GM23248 (cell line): ENCODE results near the gene MARS1. TPM values are rescaled to one million over a fixed set of nuclear protein-coding genes. Genes with fewer than 3 reads are reported as not detected.

ENCODE experiments used
- DNase-seq: peaks from one replicate; pipeline ENCODE4 v3.0.0-alpha.2; 2015
- H2AFZ ChIP-seq: fragments of 200-600 bp; sonication (generic); 2 replicates; pipeline ENCODE4 v1.6.1; 2016; ENCODE audit warnings: antibody characterized with exemption
- H3F3A ChIP-seq: fragments of 200-600 bp; sonication (generic); 2 replicates; pipeline ENCODE4 v1.6.1; 2016; ENCODE audit warnings: mild to moderate bottlenecking, antibody characterized with exemption, mixed run types; ENCODE audit not compliant: insufficient read depth
- H3K27ac ChIP-seq: fragments of 200-600 bp; sonication (generic); 2 replicates; pipeline ENCODE4 v1.5.1; 2016; ENCODE audit warnings: mild to moderate bottlenecking
- H3K27me3 ChIP-seq: fragments of 200-600 bp; sonication (generic); replicated peaks from 2 replicates; pipeline ENCODE4 v1.6.1; 2016; ENCODE audit warnings: mild to moderate bottlenecking; ENCODE audit not compliant: insufficient read depth
- H3K36me3 ChIP-seq: fragments of 200-600 bp; sonication (generic); 2 replicates; pipeline ENCODE4 v1.6.1; 2016; ENCODE audit warnings: low read depth, mild to moderate bottlenecking
- H3K4me1 ChIP-seq: fragments of 200-600 bp; sonication (generic); 2 replicates; pipeline ENCODE4 v1.6.1; 2016; ENCODE audit warnings: mild to moderate bottlenecking; ENCODE audit not compliant: insufficient read depth
- H3K4me2 ChIP-seq: fragments of 200-600 bp; sonication (generic); one replicate; pipeline ENCODE4 v1.6.1; 2016; ENCODE audit warnings: mild to moderate bottlenecking; ENCODE audit not compliant: unreplicated experiment
- H3K4me3 ChIP-seq: fragments of 200-600 bp; sonication (generic); 2 replicates; pipeline ENCODE4 v1.5.1; 2016; ENCODE audit warnings: mild to moderate bottlenecking
- H3K79me2 ChIP-seq: fragments of 200-600 bp; sonication (generic); 2 replicates; pipeline ENCODE4 v1.6.1; 2016; ENCODE audit warnings: mild to moderate bottlenecking; ENCODE audit not compliant: insufficient read depth
- H3K9ac ChIP-seq: fragments of 200-600 bp; sonication (generic); 2 replicates; pipeline ENCODE4 v1.6.1; 2016; ENCODE audit warnings: mild to moderate bottlenecking
- H3K9me2 ChIP-seq: fragments of 200-600 bp; sonication (generic); 2 replicates; pipeline ENCODE4 v1.6.1; 2016; ENCODE audit warnings: mixed run types, mild to moderate bottlenecking, moderate library complexity; ENCODE audit not compliant: insufficient read depth
- H3K9me3 ChIP-seq: fragments of 200-600 bp; sonication (generic); one replicate; pipeline ENCODE4 v1.6.1; 2017; ENCODE audit warnings: low read depth
- H4K20me1 ChIP-seq: fragments of 200-600 bp; sonication (generic); 2 replicates; pipeline ENCODE4 v1.6.0; 2016; ENCODE audit not compliant: insufficient read depth
- EZH2 ChIP-seq: fragments of 200-600 bp; sonication (generic); IDR thresholded peaks from 2 replicates; pipeline ENCODE4 v1.6.1; 2018; ENCODE audit warnings: antibody characterized with exemption, mild to moderate bottlenecking; ENCODE audit not compliant: insufficient read depth, poor library complexity, severe bottlenecking
- EZH2phosphoT487 ChIP-seq: fragments of 200-600 bp; sonication (generic); IDR thresholded peaks from 2 replicates; pipeline ENCODE4 v1.6.1; 2018; ENCODE audit warnings: antibody characterized with exemption, moderate library complexity, mild to moderate bottlenecking, low read depth; ENCODE audit not compliant: insufficient read depth
- WGBS, 2 experiments: methylation state at CpG; one replicate each; pipeline ENCODE4 v1.1.6; 2015 to 2017; ENCODE audit warnings: low lambda C conversion rate in 2 of 2, low coverage in 1 of 2; ENCODE audit errors: missing lambda C conversion rate in 2 of 2; 5-methylcytosine and 5-hydroxymethylcytosine counted together
- in situ Hi-C: fragments of 300-500 bp; cut with MboI; formaldehyde crosslinking; loops from 2 replicates; pipeline ENCODE4 v1.15.0; 2020
- polyA plus RNA-seq: library from polyadenylated mRNA; unstranded; fragments of >200 nt; fragmentation: Nextera tagmentation; extraction: Ambion mirVana; gene quantifications from 2 replicates; pipeline ENCODE4 v1.2.1, GENCODE V29; 2016
- total RNA-seq: library from RNA; depleted of rRNA; stranded (reverse); fragments of >200 nt; shearing (Covaris generic); gene quantifications from 2 replicates; pipeline ENCODE4 v1.2.3, GENCODE V29; 2014

Gene MARS1
- total and polyA plus RNA-seq, 2 experiments from 2014 or later: 184 to 272 TPM

GRCh38 chr12:57464569-57464968, 23.3 kb upstream of the MARS1 start:
- H3K36me3 ChIP-seq: no peaks in the 10 kb centered on the region
- H4K20me1 ChIP-seq: no peaks in the 10 kb centered on the region
- H3K9me2 ChIP-seq: no peaks in the 10 kb centered on the region
- 85 to 92% methylated on average over 12 of the region's 12 CpGs for WGBS, 2 experiments
- in situ Hi-C loops: no loop called here
- no peak overlapping the region for H3K4me2 ChIP-seq
- H2AFZ ChIP-seq: no peak overlapping the region
- peaks cover 3% of the 10 kb centered on the region; the same call in 1 of the 2 replicates for H3F3A ChIP-seq
- no peak overlapping the region for H3K4me3 ChIP-seq
- H3K27ac ChIP-seq: no peak overlapping the region
- H3K4me1 ChIP-seq: no peaks in the 10 kb centered on the region
- H3K27me3 ChIP-seq: no peaks in the 10 kb centered on the region
- TF ChIP-seq EZH2 (no peak), EZH2phosphoT487 (no peak)
- H3K9ac ChIP-seq: no peak overlapping the region
- H3K79me2 ChIP-seq: no peaks in the 10 kb centered on the region
- DNase-seq: no peak
- H3K9me3 ChIP-seq: no peaks in the 10 kb centered on the region

- DNase-seq: no peak
- Histone ChIP-seq H3K9me2 (no peaks in the 10 kb centered on the region), H3K4me3 (no peak overlapping the region), H2AFZ (no peak overlapping the region), H3K36me3 (no peaks in the 10 kb centered on the region), H3K4me2 (no peak overlapping the region), H3K9ac (no peak overlapping the region), H3K9me3 (no peaks in the 10 kb centered on the region), H4K20me1 (no peaks in the 10 kb centered on the region), H3K27me3 (no peaks in the 10 kb centered on the region), H3K27ac (no peak overlapping the region), H3F3A (peaks cover 3% of the 10 kb centered on the region; the same call in 1 of the 2 replicates), H3K79me2 (no peaks in the 10 kb centered on the region), H3K4me1 (no peaks in the 10 kb centered on the region)
- TF ChIP-seq EZH2: no peak
- no peak for TF ChIP-seq EZH2phosphoT487
- WGBS, 2 experiments: 86 to 93% methylated on average over 6 of the region's 6 CpGs
- in situ Hi-C loops: no loop called here
Measured at GRCh38 chr12:57465030-57465746, 22.7 kb upstream of the MARS1 start.

- Histone ChIP-seq H3K27ac (no peak overlapping the region), H3K9me3 (no peaks in the 10 kb centered on the region), H3F3A (no peaks in the 10 kb centered on the region), H3K79me2 (no peaks in the 10 kb centered on the region), H4K20me1 (no peaks in the 10 kb centered on the region), H3K4me1 (no peaks in the 10 kb centered on the region), H2AFZ (no peak overlapping the region), H3K27me3 (no peaks in the 10 kb centered on the region), H3K36me3 (no peaks in the 10 kb centered on the region), H3K9me2 (no peaks in the 10 kb centered on the region), H3K4me2 (no peak overlapping the region), H3K4me3 (no peak overlapping the region), H3K9ac (no peak overlapping the region)
- DNase-seq: no peak
- WGBS, 2 experiments: 78% methylated on average over 14 of the region's 14 CpGs
- TF ChIP-seq EZH2phosphoT487: no peak
- no peak for TF ChIP-seq EZH2
- in situ Hi-C loops: no loop called here
Measured at GRCh38 chr12:57465747-57466505, 21.9 kb upstream of the MARS1 start.

- no peaks in the 10 kb centered on the region for H3K36me3 ChIP-seq
- peaks cover 1% of the 10 kb centered on the region; the same call in 1 of the 2 replicates for H3K27me3 ChIP-seq
- in situ Hi-C loops: no loop called here
- no peaks in the 10 kb centered on the region for H3K4me1 ChIP-seq
- H4K20me1 ChIP-seq: no peaks in the 10 kb centered on the region
- no peaks in the 10 kb centered on the region for H3F3A ChIP-seq
- no peak for DNase-seq
- no peaks in the 10 kb centered on the region for H3K9me3 ChIP-seq
- H3K9ac ChIP-seq: no peak overlapping the region
- TF ChIP-seq EZH2 (no peak), EZH2phosphoT487 (no peak)
- no peak overlapping the region for H2AFZ ChIP-seq
- WGBS, 2 experiments: 73 to 82% methylated on average over 12 of the region's 12 CpGs
- H3K27ac ChIP-seq: no peak overlapping the region
- no peak overlapping the region for H3K4me2 ChIP-seq
- no peaks in the 10 kb centered on the region for H3K9me2 ChIP-seq
- no peaks in the 10 kb centered on the region for H3K79me2 ChIP-seq
- no peak overlapping the region for H3K4me3 ChIP-seq
Measured at GRCh38 chr12:57467212-57467874, 20.5 kb upstream of the MARS1 start.
